Loucy (cell line): ENCODE results near the gene THOC1.

ENCODE experiments used
- H2AFZ ChIP-seq: fragments of 200-600 bp; sonication (generic); 2 replicates; pipeline ENCODE4 v1.6.0; 2016; ENCODE audit warnings: antibody characterized with exemption, mild to moderate bottlenecking, low read length, moderate library complexity
- H3F3A ChIP-seq: fragments of 200-600 bp; 2 replicates; pipeline ENCODE4 v1.6.0; 2016; ENCODE audit warnings: antibody characterized with exemption, low read depth, mild to moderate bottlenecking
- H3K27me3 ChIP-seq: fragments of 200-600 bp; sonication (generic); 2 replicates; pipeline ENCODE4 v1.6.1; 2014; ENCODE audit warnings: low read length, mild to moderate bottlenecking; ENCODE audit not compliant: insufficient read depth, poor library complexity, severe bottlenecking
- H3K36me3 ChIP-seq: fragments of 200-600 bp; sonication (generic); 2 replicates; pipeline ENCODE4 v1.6.1; 2016; ENCODE audit warnings: low read length; ENCODE audit not compliant: insufficient read depth
- H3K4me1 ChIP-seq: fragments of 200-600 bp; sonication (generic); 2 replicates; pipeline ENCODE4 v1.5.1; 2014; ENCODE audit warnings: low read length, mild to moderate bottlenecking; ENCODE audit not compliant: insufficient read depth, poor library complexity, severe bottlenecking
- H3K4me2 ChIP-seq: fragments of 200-600 bp; sonication (generic); 2 replicates; pipeline ENCODE4 v1.6.0; 2014; ENCODE audit warnings: antibody characterized with exemption, low read length, low read depth, mild to moderate bottlenecking; ENCODE audit not compliant: poor library complexity, severe bottlenecking
- H3K4me3 ChIP-seq: fragments of 200-600 bp; sonication (generic); 2 replicates; pipeline ENCODE4 v1.5.1; 2014; ENCODE audit warnings: low read length, mild to moderate bottlenecking, mixed read lengths; ENCODE audit not compliant: poor library complexity, severe bottlenecking
- H3K79me2 ChIP-seq: fragments of 200-600 bp; sonication (generic); 2 replicates; pipeline ENCODE4 v1.6.1; 2014; ENCODE audit warnings: low read length; ENCODE audit not compliant: insufficient read depth
- H3K9ac ChIP-seq: fragments of 200-600 bp; sonication (generic); 2 replicates; pipeline ENCODE4 v1.6.0; 2014; ENCODE audit warnings: mild to moderate bottlenecking, low read depth, low read length, moderate library complexity; ENCODE audit not compliant: poor library complexity, severe bottlenecking
- H3K9me2 ChIP-seq: fragments of 200-600 bp; sonication (generic); replicated peaks from 2 replicates; pipeline ENCODE4 v1.6.1; 2016; ENCODE audit warnings: low read depth, low read length, mixed read lengths
- H3K9me3 ChIP-seq: fragments of 200-600 bp; sonication (generic); 2 replicates; pipeline ENCODE4 v1.6.1; 2014; ENCODE audit warnings: mild to moderate bottlenecking, antibody characterized with exemption, low read length, low read depth; ENCODE audit not compliant: insufficient read depth
- H4K20me1 ChIP-seq: fragments of 200-600 bp; sonication (generic); 2 replicates; pipeline ENCODE4 v1.6.0; 2014; ENCODE audit warnings: antibody characterized with exemption, low read length, mild to moderate bottlenecking; ENCODE audit not compliant: insufficient read depth, poor library complexity, severe bottlenecking
- CTCF ChIP-seq: fragments of 200-600 bp; sonication (generic); conservative IDR thresholded peaks from 2 replicates; pipeline ENCODE4 v1.5.1; 2014; ENCODE audit warnings: mild to moderate bottlenecking, antibody characterized with exemption, low read length
- EZH2phosphoT487 ChIP-seq: fragments of 200-600 bp; IDR thresholded peaks from 2 replicates; pipeline ENCODE4 v1.6.1; 2018; ENCODE audit warnings: antibody characterized with exemption, mild to moderate bottlenecking, moderate library complexity, borderline replicate concordance

THOC1 gene

GRCh38 chr18:253121-253520, 14.7 kb downstream of the THOC1 start:
- Histone ChIP-seq H3K27me3 (no peaks in the 10 kb centered on the region), H3K36me3 (peaks cover 79% of the 10 kb centered on the region), H3K9me3 (no peaks in the 10 kb centered on the region), H3K4me1 (no peaks in the 10 kb centered on the region), H4K20me1 (no peaks in the 10 kb centered on the region), H3K9ac (no peak overlapping the region), H3F3A (no peaks in the 10 kb centered on the region), H3K4me2 (no peak overlapping the region), H2AFZ (no peak overlapping the region), H3K79me2 (no peaks in the 10 kb centered on the region), H3K4me3 (no peak overlapping the region), H3K9me2 (no peaks in the 10 kb centered on the region)
- no peak for TF ChIP-seq CTCF
- TF ChIP-seq EZH2phosphoT487 = no peak

GRCh38 chr18:251572-251971, 16.3 kb downstream of the THOC1 start:
- no peaks in the 10 kb centered on the region for H3F3A ChIP-seq
- no peak overlapping the region for H3K4me2 ChIP-seq
- H3K79me2 ChIP-seq = no peaks in the 10 kb centered on the region
- H3K9me2 ChIP-seq = no peaks in the 10 kb centered on the region
- H3K9ac ChIP-seq = no peak overlapping the region
- no peak overlapping the region for H3K4me3 ChIP-seq
- H3K4me1 ChIP-seq = no peaks in the 10 kb centered on the region
- H2AFZ ChIP-seq = no peak overlapping the region
- no peaks in the 10 kb centered on the region for H4K20me1 ChIP-seq
- no peaks in the 10 kb centered on the region for H3K9me3 ChIP-seq
- peaks cover 78% of the 10 kb centered on the region for H3K36me3 ChIP-seq
- H3K27me3 ChIP-seq = no peaks in the 10 kb centered on the region
- TF ChIP-seq CTCF = no peak
- TF ChIP-seq EZH2phosphoT487 = no peak

GRCh38 chr18:250685-251084, 17.2 kb downstream of the THOC1 start:
- peaks cover 76% of the 10 kb centered on the region for H3K36me3 ChIP-seq
- no peak overlapping the region for H3K9ac ChIP-seq
- H3K4me3 ChIP-seq = no peak overlapping the region
- no peaks in the 10 kb centered on the region for H3K4me1 ChIP-seq
- no peak overlapping the region for H3K4me2 ChIP-seq
- H3K27me3 ChIP-seq = no peaks in the 10 kb centered on the region
- H3K79me2 ChIP-seq = no peaks in the 10 kb centered on the region
- no peak overlapping the region for H2AFZ ChIP-seq
- H3K9me3 ChIP-seq = no peaks in the 10 kb centered on the region
- no peaks in the 10 kb centered on the region for H3F3A ChIP-seq
- H3K9me2 ChIP-seq = no peaks in the 10 kb centered on the region
- H4K20me1 ChIP-seq = no peaks in the 10 kb centered on the region
- no peak for TF ChIP-seq CTCF
- TF ChIP-seq EZH2phosphoT487 = no peak
